ENCODE measurements around the gene SCRN1.

- no peak for TF ChIP-seq REST (IDR thresholded peaks at IDR 0.05; ENCODE audit: borderline replicate concordance)
- TF ChIP-seq TAF1 (IDR thresholded peaks at IDR 0.05; ENCODE audit: low read depth) = no peak
- TF ChIP-seq CTCF (IDR thresholded peaks at IDR 0.05; ENCODE audit: poor library complexity, severe bottlenecking) = no peak
- TF ChIP-seq EZH2 (IDR thresholded peaks at IDR 0.05; ENCODE audit: borderline replicate concordance, insufficient read depth, low read length, poor library complexity, severe bottlenecking) = no peak
These were observed 63.4 kb downstream of the SCRN1 start for GRCh38 chr7:29926216-29926615.

All from neural cell (in vitro differentiated cells).